K562 (cell line): Measurements from ENCODE around the gene SLC39A5. TPM values are rescaled to one million over a fixed set of nuclear protein-coding genes. Genes with fewer than 3 reads are reported as not detected.

Experiments used
- ATAC-seq: fragments of 200-7000 bp; cut with Tn5 transposase; 3 replicates; pipeline ENCODE4 v1.9.1; 2020; ENCODE audit warnings: moderate library complexity
- BruUV-seq: library from RNA; stranded (reverse); fragments of 400-500 nt; replicated peaks from 2 replicates; lab custom pipeline; 2021; lab: Mats Ljungman, UMichigan
- CTCF ChIA-PET: fragments of 300-600 bp; formaldehyde crosslinking; extraction: SDS; loops from one replicate; lab custom pipeline; 2021; ENCODE audit warnings: low intra/inter-chr PET ratio; lab: Yijun Ruan, JAX
- POLR2A ChIA-PET: fragments of 300-600, 350-650 bp; sonication (Branson Sonifier 250); formaldehyde crosslinking; extraction: SDS; loops from one replicate; lab custom pipeline; 2021; ENCODE audit warnings: antibody characterized with exemption, inconsistent platforms; lab: Yijun Ruan, JAX
- DNase-seq, 4 experiments: peaks; one replicate each; pipeline versions ENCODE4 v3.0.0 to v3.0.0-alpha.2; 2011 to 2018; ENCODE audit warnings: low spot score in 3 of 4, mixed read lengths in 3 of 4; ENCODE audit errors: extremely low read depth in 1 of 4
- FAIRE-seq: peaks from 2 replicates; lab custom pipeline; 2011; peaks lifted over from hg19 to GRCh38; lab: Jason Lieb, UNC
- H2AFZ ChIP-seq: 2 replicates; pipeline ENCODE4 v1.6.0; 2011; ENCODE audit warnings: low read depth, low read length, control low read depth, inconsistent platforms
- H3K27ac ChIP-seq: fragments of 200-600 bp; 3 replicates; pipeline ENCODE4 v1.8.0; 2011; ENCODE audit warnings: low read depth, mild to moderate bottlenecking, control low read depth, inconsistent platforms, low read length, moderate library complexity, mixed read lengths; ENCODE audit errors: extremely low read depth
- H3K27me3 ChIP-seq, 2 experiments: fragments of 300-600 bp in 1 of 2; 2 replicates in 1 of 2; 3 replicates in 1 of 2; pipeline versions ENCODE4 v1.6.0 to v1.8.0; 2011; ENCODE audit warnings: inconsistent platforms in 2 of 2, low read length in 2 of 2, mild to moderate bottlenecking in 1 of 2, mixed read lengths in 1 of 2, moderate library complexity in 1 of 2; ENCODE audit not compliant: control insufficient read depth in 2 of 2, insufficient read depth in 2 of 2
- H3K36me3 ChIP-seq: fragments of 300-600 bp; 3 replicates; pipeline ENCODE4 v1.8.0; 2011; ENCODE audit warnings: mild to moderate bottlenecking, low read length, inconsistent platforms; ENCODE audit not compliant: control insufficient read depth, insufficient read depth
- H3K4me1 ChIP-seq, 2 experiments: fragments of 200-600 bp in 1 of 2; replicated peaks in 1 of 2; 2 replicates in 1 of 2; 3 replicates in 1 of 2; pipeline versions ENCODE4 v1.5.1 to v1.8.0; 2011; ENCODE audit warnings: inconsistent platforms in 2 of 2, low read length in 2 of 2, mild to moderate bottlenecking in 1 of 2, mixed read lengths in 1 of 2, moderate library complexity in 1 of 2; ENCODE audit not compliant: control insufficient read depth in 2 of 2, insufficient read depth in 2 of 2
- H3K4me2 ChIP-seq: 2 replicates; pipeline ENCODE4 v1.6.1; 2011; ENCODE audit warnings: low read length, control low read depth, inconsistent platforms, mixed read lengths; ENCODE audit not compliant: insufficient read depth
- H3K4me3 ChIP-seq: fragments of 200-600 bp; sonication (generic), shearing (Covaris generic); 2 replicates; pipeline ENCODE4 v1.5.1; 2016; ENCODE audit warnings: control low read depth, inconsistent platforms
- H3K79me2 ChIP-seq: fragments of 200-600 bp; 3 replicates; pipeline ENCODE4 v1.8.0; 2011; ENCODE audit warnings: low read length, inconsistent platforms; ENCODE audit not compliant: control insufficient read depth, insufficient read depth
- H3K9ac ChIP-seq, 2 experiments: 2 replicates each; pipeline versions ENCODE4 v1.6.0 to v1.6.1; 2011; ENCODE audit warnings: low read depth in 2 of 2, low read length in 2 of 2, control low read depth in 1 of 2, inconsistent platforms in 1 of 2, mild to moderate bottlenecking in 1 of 2, mixed read lengths in 1 of 2; ENCODE audit not compliant: insufficient read depth in 1 of 2
- H3K9me1 ChIP-seq: one replicate; pipeline ENCODE4 v1.6.0; 2011; ENCODE audit warnings: inconsistent platforms, mild to moderate bottlenecking, low read length, moderate library complexity; ENCODE audit not compliant: control insufficient read depth, insufficient read depth
- H3K9me3 ChIP-seq: replicated peaks from 2 replicates; pipeline ENCODE4 v1.5.1; 2011; ENCODE audit warnings: low read depth, low read length, inconsistent platforms; ENCODE audit not compliant: control insufficient read depth, insufficient read depth
- H4K20me1 ChIP-seq: replicated peaks from 2 replicates; pipeline ENCODE4 v1.6.1; 2011; ENCODE audit warnings: low read length, inconsistent platforms, mixed read lengths; ENCODE audit not compliant: control insufficient read depth, insufficient read depth
- CREB5 ChIP-seq: fragments of 250-450 bp; sonication (Bioruptor Pico); IDR thresholded peaks from 2 replicates; pipeline ENCODE4 v1.5.0; 2020; ENCODE audit warnings: mild to moderate bottlenecking
- STAT5A ChIP-seq: IDR thresholded peaks from 2 replicates; pipeline ENCODE4 v1.6.1; 2012; ENCODE audit warnings: low read length, inconsistent platforms, borderline replicate concordance
- ZNF41 ChIP-seq: fragments of 250-450 bp; sonication (Bioruptor Pico); conservative IDR thresholded peaks from 2 replicates; pipeline ENCODE4 v1.4.0; 2020; ENCODE audit warnings: mild to moderate bottlenecking
- WGBS: fragments of 100-300 bp; shearing (Covaris generic); methylation state at CpG from one replicate; pipeline ENCODE4 v1.1.6; 2016; ENCODE audit warnings: low coverage, mixed read lengths; ENCODE audit not compliant: insufficient coverage; ENCODE audit errors: missing lambda C conversion rate; 5-methylcytosine and 5-hydroxymethylcytosine counted together
- in situ Hi-C: fragments of 300-500 bp; cut with MboI; formaldehyde crosslinking; loops from 4 replicates; pipeline ENCODE4 v1.15.0; 2018; ENCODE audit warnings: inconsistent platforms, mixed read lengths
- intact Hi-C: fragments of 100-400 bp; cut with micrococcal nuclease; formaldehyde crosslinking; loops from 2 replicates; pipeline ENCODE4 v1.14.2; 2022
- polyA plus RNA-seq, 8 experiments: library from polyadenylated mRNA; depleted of rRNA in 4 of 8; stranded (reverse) in 5 of 8; unstranded in 3 of 8; fragments of >200 nt; fragmentation: Nextera tagmentation in 2 of 8; fragmentation: Illumina TruSeq in 1 of 8; extraction: Ambion mirVana in 2 of 8; extraction: Trizol in 1 of 8; gene quantifications; 2 replicates each; pipeline versions ENCODE4 v1.2.1 to v1.2.3, GENCODE V29; 2011 to 2014; ENCODE audit warnings: inconsistent platforms in 1 of 8, missing spikeins in 1 of 8
- total RNA-seq, 7 experiments: library from RNA; depleted of rRNA in 6 of 7; stranded (reverse); fragments of >200 nt in 6 of 7; fragmentation: Illumina TruSeq in 2 of 7; extraction: Trizol in 2 of 7; gene quantifications; 2 replicates each; pipeline versions ENCODE4 v1.2.1 to v1.2.3, GENCODE V29; 2011 to 2021; ENCODE audit warnings: low replicate concordance in 1 of 7

SLC39A5 gene
- total and polyA plus RNA-seq, 9 of the 15 experiments (the other 6 are each of a cell fraction or from before 2014, with no cell fraction given): 0.08 to 0.10 TPM; not detected in 7

DNA sequence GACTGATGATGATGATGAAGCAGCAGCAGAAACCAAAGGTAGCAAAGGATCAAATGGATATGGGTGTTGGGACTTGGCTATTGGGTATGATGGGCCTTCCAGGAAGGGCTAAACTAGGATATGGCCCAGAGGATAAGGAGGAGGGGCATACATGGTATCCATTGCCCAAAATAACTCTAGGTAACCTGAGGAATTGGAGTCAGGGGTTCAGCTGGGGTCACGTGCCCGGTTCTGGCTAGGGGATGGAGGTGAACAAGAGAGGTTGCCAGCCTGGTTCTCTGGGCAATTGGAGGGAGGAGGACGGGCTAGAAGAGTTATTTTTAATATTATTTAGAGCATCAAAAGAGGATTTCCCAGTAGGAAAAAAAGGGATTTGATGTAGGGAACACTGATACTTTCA lies 31.1 kb downstream of the SLC39A5 start:
- DNase-seq (no peak), ATAC-seq (no peak), FAIRE-seq (no peak)
- Histone ChIP-seq H3K4me3 (no peak overlapping the region), H3K36me3 (peaks cover 13% of the 10 kb centered on the region; the same call in 2 of the 3 replicates), H3K4me1 (peaks cover 18 to 23% of the 10 kb centered on the region in 2 experiments; a peak in 4 of 5 replicates), H3K9ac (no peak overlapping the region), H2AFZ (no peak overlapping the region), H3K79me2 (peaks cover 21% of the 10 kb centered on the region), H4K20me1 (peaks cover 6% of the 10 kb centered on the region), H3K27ac (no peak overlapping the region), H3K9me3 (no peaks in the 10 kb centered on the region), H3K27me3 (no peaks in the 10 kb centered on the region), H3K4me2 (no peak overlapping the region), H3K9me1 (no peaks in the 10 kb centered on the region)
- ChIA-PET CTCF (no interaction called here), POLR2A (interaction anchor here (0.7 to 1.2 kb wide), 2 partner anchors 8 to 10 kb away, joined by 3 to 4 read pairs; no protein-coding TSS in a partner anchor)
- in situ Hi-C loops (no loop called here), intact Hi-C loops (loop anchor here (2.0 kb wide), 1 partner anchor 68 kb away; no protein-coding TSS in a partner anchor)
- 68% methylated on average over 3 of the region's 3 CpGs for WGBS
- TF ChIP-seq CREB5 (CRISPR knock-in tag): no peak
- no peak for TF ChIP-seq STAT5A
- no peak for TF ChIP-seq ZNF41
- BruUV-seq: no TSS peak
